Measurements from ENCODE around the gene PARD3.
"Not testable (repeated sequence)": the region's sequence is repeated elsewhere in the genome, so short reads cannot be mapped to it uniquely, and the experiment has no call there.

PARD3 gene

GRCh38 chr10:34280599-34281374 lies 534.3 kb downstream of the PARD3 start:
- Histone ChIP-seq H3K27me3 (ENCODE audit: control insufficient read depth, insufficient read depth, low read length) (no peaks in the 10 kb centered on the region), H3K9me3 (ENCODE audit: control insufficient read depth, low read depth, low read length) (no peaks in the 10 kb centered on the region), H3K36me3 (ENCODE audit: control insufficient read depth, low read depth, low read length) (no peaks in the 10 kb centered on the region), H3K27ac (ENCODE audit: low read length) (no peak overlapping the region), H3K4me3 (ENCODE audit: low read length) (no peak overlapping the region), H3K9ac (ENCODE audit: low read length) (no peak overlapping the region), H3K4me1 (ENCODE audit: control insufficient read depth, low read depth, low read length) (peaks cover 6% of the 10 kb centered on the region)

DNA sequence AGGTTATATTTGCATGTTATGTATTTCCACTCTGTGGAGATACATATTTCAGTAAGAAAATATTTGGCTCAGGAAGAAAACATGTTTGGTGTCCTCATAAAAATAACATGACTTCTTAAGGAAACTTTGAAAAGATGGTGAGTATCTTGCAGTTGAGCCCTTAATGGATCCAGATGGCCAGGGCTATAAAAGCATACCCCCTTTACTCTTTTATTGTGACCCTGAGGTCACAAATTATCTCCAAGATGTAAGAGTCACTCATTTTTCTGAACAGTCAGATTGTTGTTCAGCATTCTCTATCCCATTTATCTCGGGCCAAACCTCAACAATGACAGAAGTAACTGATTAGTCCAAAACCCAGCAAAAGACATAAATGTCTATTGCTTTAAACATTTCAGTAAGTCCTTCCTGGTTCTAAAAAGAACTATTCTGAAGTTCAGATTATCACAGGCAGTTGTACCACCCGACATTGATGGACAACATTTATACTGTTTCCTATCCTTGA lies 539.4 kb downstream of the PARD3 start:
- Histone ChIP-seq H3K4me1 (ENCODE audit: control insufficient read depth, low read depth, low read length) (peaks cover 6% of the 10 kb centered on the region), H3K9ac (ENCODE audit: low read length) (no peak overlapping the region), H3K27ac (ENCODE audit: low read length) (no peak overlapping the region), H3K27me3 (ENCODE audit: control insufficient read depth, insufficient read depth, low read length) (no peaks in the 10 kb centered on the region), H3K4me3 (ENCODE audit: low read length) (no peak overlapping the region), H3K9me3 (ENCODE audit: control insufficient read depth, low read depth, low read length) (no peaks in the 10 kb centered on the region), H3K36me3 (ENCODE audit: control insufficient read depth, low read depth, low read length) (no peaks in the 10 kb centered on the region)

DNA sequence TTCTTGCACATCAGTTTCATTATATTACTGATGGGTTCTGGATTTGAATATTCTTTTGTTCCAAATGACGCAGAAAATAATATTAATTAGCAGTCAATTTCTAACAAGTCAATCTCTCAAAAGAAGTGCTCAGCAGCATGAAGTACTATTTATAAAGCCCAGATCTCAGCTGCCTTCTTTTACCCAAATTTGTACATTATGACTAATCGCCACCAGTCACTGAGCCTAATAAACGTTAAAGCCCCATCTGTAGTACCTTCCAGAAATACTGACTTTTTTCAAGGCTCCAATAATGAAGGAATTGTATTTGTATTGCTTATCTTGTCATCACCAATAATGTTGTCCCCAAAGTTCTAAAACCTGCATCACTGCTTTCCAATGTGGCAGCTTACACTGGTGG lies 540.2 kb downstream of the PARD3 start:
- Histone ChIP-seq H3K9me3 (ENCODE audit: control insufficient read depth, low read depth, low read length) (no peaks in the 10 kb centered on the region), H3K27me3 (ENCODE audit: control insufficient read depth, insufficient read depth, low read length) (no peaks in the 10 kb centered on the region), H3K4me1 (ENCODE audit: control insufficient read depth, low read depth, low read length) (peaks cover 6% of the 10 kb centered on the region), H3K36me3 (ENCODE audit: control insufficient read depth, low read depth, low read length) (no peaks in the 10 kb centered on the region), H3K4me3 (ENCODE audit: low read length) (no peak overlapping the region), H3K9ac (ENCODE audit: low read length) (no peak overlapping the region), H3K27ac (ENCODE audit: low read length) (no peak overlapping the region)

DNA sequence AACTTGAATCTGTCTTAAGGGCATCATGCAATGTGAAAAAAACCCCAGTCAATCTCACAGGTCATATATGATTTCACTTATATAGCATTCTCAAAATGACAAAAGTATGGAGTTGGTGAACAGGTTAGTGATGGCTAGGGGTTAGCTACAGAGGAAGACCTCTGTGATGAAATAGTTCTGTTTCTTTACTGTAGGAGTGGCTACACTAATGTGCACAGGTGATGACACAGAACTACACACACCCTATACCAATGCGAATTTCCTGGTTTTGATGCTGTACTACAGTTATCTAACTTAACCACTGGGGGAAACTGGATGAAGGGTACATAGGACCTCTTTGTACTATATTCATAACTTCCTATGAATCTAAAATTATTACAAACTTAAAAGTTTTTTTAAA lies 541.8 kb downstream of the PARD3 start:
- no peaks in the 10 kb centered on the region for H3K27me3 ChIP-seq (ENCODE audit: control insufficient read depth, insufficient read depth, low read length)
- no peak overlapping the region for H3K27ac ChIP-seq (ENCODE audit: low read length)
- H3K9ac ChIP-seq (ENCODE audit: low read length): no peak overlapping the region
- H3K36me3 ChIP-seq (ENCODE audit: control insufficient read depth, low read depth, low read length): no peaks in the 10 kb centered on the region
- H3K9me3 ChIP-seq (ENCODE audit: control insufficient read depth, low read depth, low read length): no peaks in the 10 kb centered on the region
- H3K4me1 ChIP-seq (ENCODE audit: control insufficient read depth, low read depth, low read length): no peaks in the 10 kb centered on the region
- H3K4me3 ChIP-seq (ENCODE audit: low read length): no peak overlapping the region

DNA sequence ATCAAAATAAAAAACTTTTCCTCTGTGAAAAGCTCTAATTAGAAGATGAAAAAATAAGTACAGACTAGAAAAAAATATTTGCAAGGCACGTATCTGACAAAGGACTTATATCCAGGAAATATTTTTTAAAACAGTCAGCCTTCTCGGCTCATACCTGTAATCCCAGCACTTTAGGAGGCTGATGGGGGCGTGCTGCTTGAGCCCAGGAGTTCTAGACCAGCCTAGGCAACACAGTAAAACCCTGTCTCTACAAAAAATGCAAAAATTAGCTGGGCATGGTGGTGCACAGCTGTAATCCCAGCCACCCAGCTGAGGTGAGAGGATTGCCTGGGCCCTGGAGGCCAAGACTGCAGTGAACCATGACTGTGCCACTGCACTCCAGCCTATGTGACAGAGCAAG lies 542.8 kb downstream of the PARD3 start:
- Histone ChIP-seq H3K9ac (ENCODE audit: low read length) (no peak overlapping the region), H3K4me1 (ENCODE audit: control insufficient read depth, low read depth, low read length) (no peaks in the 10 kb centered on the region), H3K27ac (ENCODE audit: low read length) (no peak overlapping the region), H3K27me3 (ENCODE audit: control insufficient read depth, insufficient read depth, low read length) (no peaks in the 10 kb centered on the region), H3K36me3 (ENCODE audit: control insufficient read depth, low read depth, low read length) (no peaks in the 10 kb centered on the region), H3K4me3 (ENCODE audit: low read length) (no peak overlapping the region), H3K9me3 (ENCODE audit: control insufficient read depth, low read depth, low read length) (no peaks in the 10 kb centered on the region)

DNA sequence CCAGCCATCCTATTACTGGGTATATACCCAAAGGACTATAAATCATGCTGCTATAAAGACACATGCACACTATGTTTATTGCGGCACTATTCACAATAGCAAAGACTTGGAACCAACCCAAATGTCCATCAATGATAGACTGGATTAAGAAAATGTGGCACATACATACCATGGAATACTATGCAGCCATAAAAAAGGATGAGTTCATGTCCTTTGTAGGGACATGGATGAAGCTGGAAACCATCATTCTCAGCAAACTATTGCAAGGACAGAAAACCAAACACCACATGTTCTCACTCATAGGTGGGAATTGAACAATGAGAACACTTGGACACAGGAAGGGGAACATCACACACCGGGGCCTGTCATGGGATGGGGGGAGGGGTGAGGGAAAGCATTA lies 546.7 kb downstream of the PARD3 start:
- H3K4me1 ChIP-seq (ENCODE audit: control insufficient read depth, low read depth, low read length); H3K27me3 ChIP-seq (ENCODE audit: control insufficient read depth, insufficient read depth, low read length); H3K9ac ChIP-seq (ENCODE audit: low read length); H3K9me3 ChIP-seq (ENCODE audit: control insufficient read depth, low read depth, low read length); H3K27ac ChIP-seq (ENCODE audit: low read length); H3K36me3 ChIP-seq (ENCODE audit: control insufficient read depth, low read depth, low read length); H3K4me3 ChIP-seq (ENCODE audit: low read length): not testable (repeated sequence)

DNA sequence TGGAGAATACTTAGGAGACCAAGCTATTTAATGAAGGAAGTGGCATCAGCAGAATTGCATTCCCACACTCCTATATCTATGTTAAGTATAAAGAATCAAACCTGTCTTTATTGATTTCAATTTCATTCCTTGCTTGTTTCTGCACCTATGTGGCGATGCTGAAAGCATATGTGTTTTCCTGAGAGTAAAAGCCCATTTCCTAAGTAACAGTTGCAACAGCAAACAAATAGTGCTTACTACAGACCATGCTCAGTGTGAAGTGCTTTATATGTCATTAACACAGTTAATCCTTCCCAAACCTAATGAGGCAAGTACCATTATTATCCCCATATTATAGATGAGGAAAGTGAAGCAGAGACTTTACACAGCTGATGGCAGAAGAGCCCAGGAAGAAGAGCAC lies 552.1 kb downstream of the PARD3 start:
- H3K9ac ChIP-seq (ENCODE audit: low read length): no peak overlapping the region
- no peaks in the 10 kb centered on the region for H3K27me3 ChIP-seq (ENCODE audit: control insufficient read depth, insufficient read depth, low read length)
- H3K4me1 ChIP-seq (ENCODE audit: control insufficient read depth, low read depth, low read length): no peaks in the 10 kb centered on the region
- no peak overlapping the region for H3K4me3 ChIP-seq (ENCODE audit: low read length)
- no peaks in the 10 kb centered on the region for H3K36me3 ChIP-seq (ENCODE audit: control insufficient read depth, low read depth, low read length)
- no peak overlapping the region for H3K27ac ChIP-seq (ENCODE audit: low read length)
- H3K9me3 ChIP-seq (ENCODE audit: control insufficient read depth, low read depth, low read length): no peaks in the 10 kb centered on the region

DNA sequence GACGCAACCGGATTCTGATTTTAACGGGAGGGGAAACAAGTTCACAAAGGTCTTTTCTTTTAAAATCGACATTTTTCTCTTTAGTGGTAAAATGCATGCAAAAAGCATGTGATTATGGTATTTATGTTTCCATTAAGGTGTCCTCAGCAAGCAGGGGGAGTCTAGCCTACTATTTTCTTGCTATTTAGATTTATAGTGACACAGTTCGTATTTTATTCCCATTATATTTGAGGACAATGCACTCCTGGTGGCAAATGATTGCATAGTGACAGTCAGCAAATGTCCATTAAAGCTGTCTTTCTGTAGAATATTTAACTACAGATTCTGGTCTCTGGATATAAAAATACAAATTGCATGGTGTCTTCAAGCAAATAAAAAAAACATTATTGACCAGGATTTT lies 554.2 kb downstream of the PARD3 start:
- no peak overlapping the region for H3K4me3 ChIP-seq (ENCODE audit: low read length)
- no peak overlapping the region for H3K9ac ChIP-seq (ENCODE audit: low read length)
- H3K4me1 ChIP-seq (ENCODE audit: control insufficient read depth, low read depth, low read length): peaks cover 2% of the 10 kb centered on the region
- no peak overlapping the region for H3K27ac ChIP-seq (ENCODE audit: low read length)
- H3K9me3 ChIP-seq (ENCODE audit: control insufficient read depth, low read depth, low read length): no peaks in the 10 kb centered on the region
- no peaks in the 10 kb centered on the region for H3K27me3 ChIP-seq (ENCODE audit: control insufficient read depth, insufficient read depth, low read length)
- no peaks in the 10 kb centered on the region for H3K36me3 ChIP-seq (ENCODE audit: control insufficient read depth, low read depth, low read length)

DNA sequence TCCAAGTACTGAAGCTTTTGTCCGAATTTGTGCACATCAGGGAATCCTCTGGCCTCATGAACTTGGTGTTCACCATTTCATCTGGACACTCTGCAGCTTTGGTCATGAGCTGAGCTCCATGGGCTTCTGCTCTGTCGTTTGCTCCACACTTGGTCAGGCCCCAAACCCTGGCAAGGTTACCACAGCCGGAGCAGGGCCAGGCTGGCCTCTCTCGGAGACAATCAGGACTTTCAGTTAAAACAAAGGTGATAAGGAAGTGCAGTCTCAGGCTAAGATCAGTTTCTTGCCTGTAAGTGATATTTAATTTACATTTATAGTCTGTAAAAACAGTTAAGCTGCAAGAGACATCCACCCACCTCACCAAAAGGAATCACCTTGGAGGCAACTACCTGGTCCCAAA lies 558.9 kb downstream of the PARD3 start:
- no peaks in the 10 kb centered on the region for H3K27me3 ChIP-seq (ENCODE audit: control insufficient read depth, insufficient read depth, low read length)
- H3K4me3 ChIP-seq (ENCODE audit: low read length): no peak overlapping the region
- H3K36me3 ChIP-seq (ENCODE audit: control insufficient read depth, low read depth, low read length): no peaks in the 10 kb centered on the region
- H3K4me1 ChIP-seq (ENCODE audit: control insufficient read depth, low read depth, low read length): peaks cover 22% of the 10 kb centered on the region
- no peak overlapping the region for H3K9ac ChIP-seq (ENCODE audit: low read length)
- no peaks in the 10 kb centered on the region for H3K9me3 ChIP-seq (ENCODE audit: control insufficient read depth, low read depth, low read length)
- H3K27ac ChIP-seq (ENCODE audit: low read length): no peak overlapping the region

DNA sequence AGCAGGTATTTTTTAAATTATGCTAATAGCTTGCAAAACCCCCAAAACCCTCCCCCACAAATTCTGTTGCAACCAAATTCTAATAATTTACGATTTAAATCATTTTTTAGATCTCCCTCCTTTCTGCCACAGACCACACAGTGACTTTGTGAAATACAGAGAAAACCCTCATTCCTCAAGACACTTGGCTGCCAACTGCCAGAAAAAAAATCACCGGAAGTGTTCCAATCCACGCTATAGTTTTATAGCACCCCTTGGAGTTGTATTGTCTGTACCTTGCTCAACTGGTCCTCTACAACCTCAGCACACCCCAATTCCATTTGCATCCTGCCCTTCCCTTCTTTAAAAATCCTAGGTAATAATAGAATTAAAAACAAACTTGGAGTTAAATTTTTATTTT lies 560.1 kb downstream of the PARD3 start:
- H3K4me1 ChIP-seq (ENCODE audit: control insufficient read depth, low read depth, low read length): peaks cover 22% of the 10 kb centered on the region
- H3K9me3 ChIP-seq (ENCODE audit: control insufficient read depth, low read depth, low read length): no peaks in the 10 kb centered on the region
- no peaks in the 10 kb centered on the region for H3K36me3 ChIP-seq (ENCODE audit: control insufficient read depth, low read depth, low read length)
- H3K9ac ChIP-seq (ENCODE audit: low read length): no peak overlapping the region
- H3K4me3 ChIP-seq (ENCODE audit: low read length): no peak overlapping the region
- H3K27ac ChIP-seq (ENCODE audit: low read length): no peak overlapping the region
- H3K27me3 ChIP-seq (ENCODE audit: control insufficient read depth, insufficient read depth, low read length): no peaks in the 10 kb centered on the region

DNA sequence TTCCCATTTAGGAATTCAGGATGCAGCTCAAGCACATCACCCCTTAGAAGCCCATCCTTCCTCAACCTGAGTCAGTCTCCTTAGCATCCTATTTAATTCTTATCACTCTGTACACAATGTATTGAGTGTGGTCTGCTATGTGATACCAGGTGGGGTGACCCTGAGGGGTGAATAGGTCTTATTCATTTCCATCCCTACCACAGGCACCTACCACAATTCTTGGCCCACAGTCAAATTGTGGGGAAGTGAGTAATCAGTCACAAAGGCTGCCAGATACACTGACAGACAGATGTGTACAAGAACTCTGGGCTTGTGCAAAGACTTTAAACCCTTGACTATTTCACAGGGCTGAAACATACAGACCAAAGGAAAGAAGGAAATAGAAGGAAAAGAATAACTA lies 560.5 kb downstream of the PARD3 start:
- peaks cover 22% of the 10 kb centered on the region for H3K4me1 ChIP-seq (ENCODE audit: control insufficient read depth, low read depth, low read length)
- H3K36me3 ChIP-seq (ENCODE audit: control insufficient read depth, low read depth, low read length): no peaks in the 10 kb centered on the region
- no peak overlapping the region for H3K9ac ChIP-seq (ENCODE audit: low read length)
- no peaks in the 10 kb centered on the region for H3K27me3 ChIP-seq (ENCODE audit: control insufficient read depth, insufficient read depth, low read length)
- no peak overlapping the region for H3K4me3 ChIP-seq (ENCODE audit: low read length)
- H3K27ac ChIP-seq (ENCODE audit: low read length): no peak overlapping the region
- H3K9me3 ChIP-seq (ENCODE audit: control insufficient read depth, low read depth, low read length): no peaks in the 10 kb centered on the region

- H3K9ac ChIP-seq (ENCODE audit: low read length): no peak overlapping the region
- no peak overlapping the region for H3K4me3 ChIP-seq (ENCODE audit: low read length)
- no peaks in the 10 kb centered on the region for H3K36me3 ChIP-seq (ENCODE audit: control insufficient read depth, low read depth, low read length)
- H3K4me1 ChIP-seq (ENCODE audit: control insufficient read depth, low read depth, low read length): peaks cover 22% of the 10 kb centered on the region
- H3K27me3 ChIP-seq (ENCODE audit: control insufficient read depth, insufficient read depth, low read length): no peaks in the 10 kb centered on the region
- H3K9me3 ChIP-seq (ENCODE audit: control insufficient read depth, low read depth, low read length): no peaks in the 10 kb centered on the region
- H3K27ac ChIP-seq (ENCODE audit: low read length): no peak overlapping the region
Observed at GRCh38 chr10:34252111-34252510, 563.0 kb downstream of the PARD3 start.

Measured in iPS-18a (cell line).